GM10266 (cell line): ENCODE measurements around the gene KRTAP10-6.

Experiments
- DNase-seq: peaks from one replicate; pipeline ENCODE4 v3.0.0; 2012; ENCODE audit errors: extremely low spot score
- CTCF ChIP-seq: IDR thresholded peaks from 2 replicates; pipeline ENCODE4 v1.5.1; 2012; ENCODE audit warnings: mild to moderate bottlenecking, low read depth; ENCODE audit not compliant: control insufficient read depth, insufficient read depth; ENCODE audit errors: missing control alignments

The KRTAP10-6 gene

GRCh38 chr21:44623575-44623974, 31.3 kb upstream of the KRTAP10-6 start:
- DNase-seq = no peak
- no peak for TF ChIP-seq CTCF

GRCh38 chr21:44619886-44620285, 27.6 kb upstream of the KRTAP10-6 start:
- no peak for TF ChIP-seq CTCF
- no peak for DNase-seq

GRCh38 chr21:44618909-44619308, 26.6 kb upstream of the KRTAP10-6 start:
- no peak for DNase-seq
- no peak for TF ChIP-seq CTCF

- no peak for DNase-seq
- TF ChIP-seq CTCF = no peak
Measured at GRCh38 chr21:44618504-44618903, 26.2 kb upstream of the KRTAP10-6 start.

- no peak for DNase-seq
- TF ChIP-seq CTCF = no peak
Measured at GRCh38 chr21:44617071-44617501, 24.8 kb upstream of the KRTAP10-6 start.

GRCh38 chr21:44616591-44616926, 24.3 kb upstream of the KRTAP10-6 start:
- no peak for DNase-seq
- no peak for TF ChIP-seq CTCF

- DNase-seq = no peak
- TF ChIP-seq CTCF = no peak
Measured at GRCh38 chr21:44615911-44616590, 23.7 kb upstream of the KRTAP10-6 start.
